KOPT-K1 (cell line): ENCODE results near the gene CMTM7.
"Not testable (repeated sequence)": the region's sequence is repeated elsewhere in the genome, so short reads cannot be mapped to it uniquely, and the experiment has no call there.

Experiments used
- H3K27ac ChIP-seq: fragments of 200-600 bp; sonication (generic); 2 replicates; pipeline ENCODE4 v1.5.1; 2016; ENCODE audit warnings: antibody characterized with exemption, mild to moderate bottlenecking, low read depth, low read length; ENCODE audit not compliant: poor library complexity, severe bottlenecking
- H3K36me3 ChIP-seq: fragments of 200-600 bp; sonication (generic); 2 replicates; pipeline ENCODE4 v1.5.1; 2017; ENCODE audit warnings: antibody characterized with exemption, mild to moderate bottlenecking, low read length, moderate library complexity; ENCODE audit not compliant: insufficient read depth
- H3K9me3 ChIP-seq: fragments of 200-600 bp; sonication (generic); 2 replicates; pipeline ENCODE4 v1.5.1; 2017; ENCODE audit warnings: antibody characterized with exemption, low read length, mild to moderate bottlenecking; ENCODE audit not compliant: insufficient read depth, poor library complexity, severe bottlenecking

The CMTM7 gene

GRCh38 chr3:32373276-32373675, 18.4 kb upstream of the CMTM7 start:
- no peaks in the 10 kb centered on the region for H3K36me3 ChIP-seq
- peak overlapping the region; percentile 89 for H3K27ac ChIP-seq
- no peaks in the 10 kb centered on the region for H3K9me3 ChIP-seq

- no peak overlapping the region for H3K27ac ChIP-seq
Measured at GRCh38 chr3:32373844-32374243, 17.8 kb upstream of the CMTM7 start.

GRCh38 chr3:32374788-32375595, 16.7 kb upstream of the CMTM7 start:
- Histone ChIP-seq H3K36me3 (no peaks in the 10 kb centered on the region), H3K9me3 (no peaks in the 10 kb centered on the region), H3K27ac (peak overlapping the region; percentile 49)

More at GRCh38 chr3:32373844-32374243, 17.8 kb upstream of the CMTM7 start:
- Histone ChIP-seq H3K36me3 (no peaks in the 10 kb centered on the region), H3K9me3 (no peaks in the 10 kb centered on the region)

GRCh38 chr3:32375596-32375930, 16.1 kb upstream of the CMTM7 start:
- Histone ChIP-seq H3K36me3 (no peaks in the 10 kb centered on the region), H3K9me3 (no peaks in the 10 kb centered on the region), H3K27ac (no peak overlapping the region)

- no peaks in the 10 kb centered on the region for H3K9me3 ChIP-seq
- no peaks in the 10 kb centered on the region for H3K36me3 ChIP-seq
- H3K27ac ChIP-seq, result no peak overlapping the region
Measured at GRCh38 chr3:32376115-32376514, 15.5 kb upstream of the CMTM7 start.

GRCh38 chr3:32379831-32380500, 11.7 kb upstream of the CMTM7 start:
- H3K36me3 ChIP-seq, result no peaks in the 10 kb centered on the region
- H3K27ac ChIP-seq, result no peak overlapping the region
- H3K9me3 ChIP-seq, result no peaks in the 10 kb centered on the region

GRCh38 chr3:32381922-32382321, 9.7 kb upstream of the CMTM7 start:
- Histone ChIP-seq H3K27ac (no peak overlapping the region), H3K9me3 (no peaks in the 10 kb centered on the region), H3K36me3 (no peaks in the 10 kb centered on the region)

GRCh38 chr3:32383136-32383711, 8.4 kb upstream of the CMTM7 start:
- Histone ChIP-seq H3K9me3 (no peaks in the 10 kb centered on the region), H3K36me3 (no peaks in the 10 kb centered on the region), H3K27ac (no peak overlapping the region)

- Histone ChIP-seq H3K27ac (no peak overlapping the region), H3K9me3 (no peaks in the 10 kb centered on the region), H3K36me3 (no peaks in the 10 kb centered on the region)
Measured at GRCh38 chr3:32384938-32385337, 6.7 kb upstream of the CMTM7 start.

- no peak overlapping the region for H3K27ac ChIP-seq
- H3K36me3 ChIP-seq, result no peaks in the 10 kb centered on the region
- no peaks in the 10 kb centered on the region for H3K9me3 ChIP-seq
Measured at GRCh38 chr3:32387512-32387911, 4.1 kb upstream of the CMTM7 start.

- not testable (repeated sequence) for H3K9me3 ChIP-seq, H3K27ac ChIP-seq, H3K36me3 ChIP-seq
Measured at GRCh38 chr3:32389577-32389976, 2.1 kb upstream of the CMTM7 start.

GRCh38 chr3:32392536-32393302, 1.1 kb downstream of the CMTM7 start:
- Histone ChIP-seq H3K27ac (no peak overlapping the region), H3K9me3 (no peaks in the 10 kb centered on the region), H3K36me3 (no peaks in the 10 kb centered on the region)

- no peaks in the 10 kb centered on the region for H3K36me3 ChIP-seq
- H3K27ac ChIP-seq, result no peak overlapping the region
- H3K9me3 ChIP-seq, result no peaks in the 10 kb centered on the region
Measured at GRCh38 chr3:32395496-32395895, 3.8 kb downstream of the CMTM7 start.

- Histone ChIP-seq H3K27ac (no peak overlapping the region), H3K36me3 (no peaks in the 10 kb centered on the region), H3K9me3 (no peaks in the 10 kb centered on the region)
Measured at GRCh38 chr3:32397941-32398340, 6.3 kb downstream of the CMTM7 start.

- Histone ChIP-seq H3K27ac (no peak overlapping the region), H3K9me3 (no peaks in the 10 kb centered on the region), H3K36me3 (no peaks in the 10 kb centered on the region)
Measured at GRCh38 chr3:32398531-32398930, 6.9 kb downstream of the CMTM7 start.
